Measurements from ENCODE around the gene PCNX3. TPM values are rescaled to one million over a fixed set of nuclear protein-coding genes. Genes with fewer than 3 reads are reported as not detected.

The PCNX3 gene
- total RNA-seq, 2 experiments from 2014 or later = 40.9 to 42.6 TPM

GRCh38 chr11:65604258-65604657 lies 11.3 kb upstream of the PCNX3 start:
- no peak overlapping the region for H3K4me3 Mint-ChIP-seq
- peaks cover 6% of the 10 kb centered on the region for H3K36me3 Mint-ChIP-seq
- no peaks in the 10 kb centered on the region for H3K27me3 Mint-ChIP-seq
- peaks cover 10% of the 10 kb centered on the region for H3K4me1 Mint-ChIP-seq
- no peak overlapping the region for H3K27ac Mint-ChIP-seq
- DNase-seq = no peak
- no peaks in the 10 kb centered on the region for H3K9me3 Mint-ChIP-seq

GRCh38 chr11:65606876-65607613 lies 8.5 kb upstream of the PCNX3 start:
- Mint-ChIP-seq H3K4me3 (no peak overlapping the region), H3K27me3 (no peaks in the 10 kb centered on the region), H3K27ac (no peak overlapping the region), H3K9me3 (no peaks in the 10 kb centered on the region), H3K36me3 (peaks cover 11% of the 10 kb centered on the region), H3K4me1 (peaks cover 29% of the 10 kb centered on the region)
- DNase-seq = no peak

GRCh38 chr11:65607614-65608426 lies 7.8 kb upstream of the PCNX3 start:
- no peaks in the 10 kb centered on the region for H3K27me3 Mint-ChIP-seq
- no peak overlapping the region for H3K27ac Mint-ChIP-seq
- no peak for DNase-seq
- H3K4me3 Mint-ChIP-seq = no peak overlapping the region
- H3K36me3 Mint-ChIP-seq = peaks cover 14% of the 10 kb centered on the region
- H3K4me1 Mint-ChIP-seq = peaks cover 37% of the 10 kb centered on the region
- H3K9me3 Mint-ChIP-seq = no peaks in the 10 kb centered on the region

- Mint-ChIP-seq H3K9me3 (no peaks in the 10 kb centered on the region), H3K4me3 (no peak overlapping the region), H3K27me3 (no peaks in the 10 kb centered on the region), H3K36me3 (peaks cover 21% of the 10 kb centered on the region), H3K4me1 (peaks cover 41% of the 10 kb centered on the region), H3K27ac (peak overlapping the region; percentile 30)
- DNase-seq = no peak
These were observed 6.3 kb upstream of the PCNX3 start for GRCh38 chr11:65609229-65609628.

GRCh38 chr11:65609665-65610064 lies 5.9 kb upstream of the PCNX3 start:
- no peak overlapping the region for H3K4me3 Mint-ChIP-seq
- H3K36me3 Mint-ChIP-seq = peaks cover 21% of the 10 kb centered on the region
- DNase-seq = no peak
- no peaks in the 10 kb centered on the region for H3K27me3 Mint-ChIP-seq
- H3K4me1 Mint-ChIP-seq = peaks cover 41% of the 10 kb centered on the region
- no peaks in the 10 kb centered on the region for H3K9me3 Mint-ChIP-seq
- H3K27ac Mint-ChIP-seq = no peak overlapping the region

GRCh38 chr11:65610404-65610803 lies 5.2 kb upstream of the PCNX3 start:
- H3K27ac Mint-ChIP-seq = peak overlapping the region; percentile 14
- DNase-seq = no peak
- peaks cover 21% of the 10 kb centered on the region for H3K36me3 Mint-ChIP-seq
- no peaks in the 10 kb centered on the region for H3K9me3 Mint-ChIP-seq
- no peaks in the 10 kb centered on the region for H3K27me3 Mint-ChIP-seq
- H3K4me3 Mint-ChIP-seq = no peak overlapping the region
- H3K4me1 Mint-ChIP-seq = peaks cover 41% of the 10 kb centered on the region

GRCh38 chr11:65611028-65611757 lies 4.4 kb upstream of the PCNX3 start:
- H3K4me1 Mint-ChIP-seq = peaks cover 41% of the 10 kb centered on the region

GRCh38 chr11:65611758-65612603 lies 3.6 kb upstream of the PCNX3 start:
- Mint-ChIP-seq H3K27ac (peak overlapping the region; percentile 80), H3K36me3 (peaks cover 25% of the 10 kb centered on the region), H3K4me1 (peaks cover 43% of the 10 kb centered on the region), H3K9me3 (no peaks in the 10 kb centered on the region), H3K4me3 (peak overlapping the region; percentile 95), H3K27me3 (no peaks in the 10 kb centered on the region)
- DNase-seq = no peak

More at GRCh38 chr11:65611028-65611757, 4.4 kb upstream of the PCNX3 start:
- peak overlapping the region; percentile 95 for H3K4me3 Mint-ChIP-seq
- H3K27me3 Mint-ChIP-seq = no peaks in the 10 kb centered on the region
- H3K36me3 Mint-ChIP-seq = peaks cover 20% of the 10 kb centered on the region
- DNase-seq = no peak
- H3K9me3 Mint-ChIP-seq = no peaks in the 10 kb centered on the region
- peak overlapping the region; percentile 70 for H3K27ac Mint-ChIP-seq

- Mint-ChIP-seq H3K9me3 (no peaks in the 10 kb centered on the region), H3K36me3 (peaks cover 25% of the 10 kb centered on the region), H3K27me3 (no peaks in the 10 kb centered on the region), H3K4me3 (peak overlapping the region; percentile 95), H3K27ac (peak overlapping the region; percentile 80), H3K4me1 (peaks cover 49% of the 10 kb centered on the region)
- no peak for DNase-seq
These were observed 2.9 kb upstream of the PCNX3 start for GRCh38 chr11:65612691-65613090.

- peak overlapping the region; percentile 80 for H3K27ac Mint-ChIP-seq
- DNase-seq = peak; percentile 29
- peak overlapping the region; percentile 95 for H3K4me3 Mint-ChIP-seq
- H3K27me3 Mint-ChIP-seq = no peaks in the 10 kb centered on the region
- H3K4me1 Mint-ChIP-seq = peaks cover 49% of the 10 kb centered on the region
- H3K36me3 Mint-ChIP-seq = peaks cover 25% of the 10 kb centered on the region
- H3K9me3 Mint-ChIP-seq = no peaks in the 10 kb centered on the region
These were observed 2.3 kb upstream of the PCNX3 start for GRCh38 chr11:65613091-65613928.

GRCh38 chr11:65615950-65616574 lies 486 bp downstream of the PCNX3 start:
- H3K27ac Mint-ChIP-seq = peak overlapping the region; percentile 98
- no peaks in the 10 kb centered on the region for H3K27me3 Mint-ChIP-seq
- peaks cover 37% of the 10 kb centered on the region for H3K4me1 Mint-ChIP-seq
- H3K36me3 Mint-ChIP-seq = peaks cover 23% of the 10 kb centered on the region
- H3K4me3 Mint-ChIP-seq = peak overlapping the region; percentile 99
- DNase-seq = peak; percentile 70
- no peaks in the 10 kb centered on the region for H3K9me3 Mint-ChIP-seq

- DNase-seq = peak; percentile 50
These were observed 1.0 kb downstream of the PCNX3 start for GRCh38 chr11:65616575-65617001.

GRCh38 chr11:65617136-65617850 lies 1.7 kb downstream of the PCNX3 start:
- peaks cover 28% of the 10 kb centered on the region for H3K4me1 Mint-ChIP-seq
- H3K4me3 Mint-ChIP-seq = peak overlapping the region; percentile 99
- H3K9me3 Mint-ChIP-seq = no peaks in the 10 kb centered on the region
- no peaks in the 10 kb centered on the region for H3K27me3 Mint-ChIP-seq
- H3K27ac Mint-ChIP-seq = peak overlapping the region; percentile 97
- H3K36me3 Mint-ChIP-seq = peaks cover 23% of the 10 kb centered on the region
- DNase-seq = no peak

More at GRCh38 chr11:65616575-65617001, 1.0 kb downstream of the PCNX3 start:
- peaks cover 33% of the 10 kb centered on the region for H3K4me1 Mint-ChIP-seq
- peak overlapping the region; percentile 97 for H3K27ac Mint-ChIP-seq
- H3K27me3 Mint-ChIP-seq = no peaks in the 10 kb centered on the region
- peak overlapping the region; percentile 99 for H3K4me3 Mint-ChIP-seq
- H3K9me3 Mint-ChIP-seq = no peaks in the 10 kb centered on the region
- peaks cover 22% of the 10 kb centered on the region for H3K36me3 Mint-ChIP-seq

Data from activated naive CD8-positive, alpha-beta T cell treated with anti-CD3 and anti-CD28 coated beads for 36 hours (primary cell).